BLaER1 (cell line): ENCODE data around the gene SIGMAR1.
A peak's percentile ranks its signal among the peaks of the same experiment; 100 is the strongest.

ENCODE experiments used
- H3K27ac ChIP-seq: shearing (Covaris generic); formaldehyde crosslinking; 2 replicates; pipeline ENCODE4 v1.8.1; 2022
- H3K27me3 ChIP-seq: shearing (Covaris generic); formaldehyde crosslinking; 2 replicates; pipeline ENCODE4 v1.8.1; 2022
- H3K36me3 ChIP-seq: shearing (Covaris generic); formaldehyde crosslinking; 2 replicates; pipeline ENCODE4 v1.8.1; 2022
- H3K4me1 ChIP-seq: shearing (Covaris generic); formaldehyde crosslinking; 2 replicates; pipeline ENCODE4 v1.8.1; 2022
- H3K4me2 ChIP-seq: shearing (Covaris generic); formaldehyde crosslinking; 2 replicates; pipeline ENCODE4 v1.8.1; 2022
- H3K4me3 ChIP-seq: shearing (Covaris generic); formaldehyde crosslinking; 2 replicates; pipeline ENCODE4 v1.8.1; 2022
- H3K9ac ChIP-seq: shearing (Covaris generic); formaldehyde crosslinking; 2 replicates; pipeline ENCODE4 v1.8.1; 2022
- H3K9me3 ChIP-seq: shearing (Covaris generic); formaldehyde crosslinking; 2 replicates; pipeline ENCODE4 v1.8.1; 2022
- H4K20me1 ChIP-seq: shearing (Covaris generic); formaldehyde crosslinking; 2 replicates; pipeline ENCODE4 v1.8.1; 2022
- Cebpa-rat ChIP-seq: shearing (Covaris generic); IDR thresholded peaks from 2 replicates; pipeline ENCODE4 v1.8.1; 2022

SIGMAR1 gene

GRCh38 chr9:34634551-34635248 is 2.9 kb downstream of the SIGMAR1 start:
- peak overlapping the region; percentile 22; the same call in 1 of the 2 replicates for H3K27ac ChIP-seq
- peaks cover 11% of the 10 kb centered on the region for H3K36me3 ChIP-seq
- H3K4me3 ChIP-seq: peak overlapping the region; percentile 24; the same call in 1 of the 2 replicates
- no peaks in the 10 kb centered on the region for H3K9me3 ChIP-seq
- peak overlapping the region; percentile 56; the same call in 1 of the 2 replicates for H3K9ac ChIP-seq
- peak overlapping the region; percentile 91 for H3K4me2 ChIP-seq
- peaks cover 65% of the 10 kb centered on the region for H4K20me1 ChIP-seq
- H3K27me3 ChIP-seq: peaks cover 24% of the 10 kb centered on the region
- peaks cover 47% of the 10 kb centered on the region for H3K4me1 ChIP-seq
- TF ChIP-seq Cebpa-rat: no peak

- Histone ChIP-seq H3K36me3 (peaks cover 11% of the 10 kb centered on the region), H3K9me3 (no peaks in the 10 kb centered on the region), H3K27me3 (peaks cover 31% of the 10 kb centered on the region), H3K27ac (no peak overlapping the region), H4K20me1 (peaks cover 72% of the 10 kb centered on the region), H3K4me3 (no peak overlapping the region), H3K9ac (peak overlapping the region; percentile 56; the same call in 1 of the 2 replicates), H3K4me1 (peaks cover 47% of the 10 kb centered on the region), H3K4me2 (peak overlapping the region; percentile 91)
- TF ChIP-seq Cebpa-rat: no peak
Observed at GRCh38 chr9:34633851-34634550, 3.6 kb downstream of the SIGMAR1 start.

GRCh38 chr9:34633166-34633565 is 4.4 kb downstream of the SIGMAR1 start:
- H3K4me2 ChIP-seq: no peak overlapping the region
- peaks cover 47% of the 10 kb centered on the region for H3K4me1 ChIP-seq
- no peak for TF ChIP-seq Cebpa-rat
- H3K27ac ChIP-seq: no peak overlapping the region
- no peak overlapping the region for H3K9ac ChIP-seq
- H3K9me3 ChIP-seq: no peaks in the 10 kb centered on the region
- no peak overlapping the region for H3K4me3 ChIP-seq
- peaks cover 11% of the 10 kb centered on the region for H3K36me3 ChIP-seq
- H3K27me3 ChIP-seq: peaks cover 40% of the 10 kb centered on the region
- peaks cover 80% of the 10 kb centered on the region for H4K20me1 ChIP-seq

GRCh38 chr9:34630402-34631154 is 7.0 kb downstream of the SIGMAR1 start:
- peaks cover 88% of the 10 kb centered on the region for H4K20me1 ChIP-seq
- TF ChIP-seq Cebpa-rat: no peak
- H3K36me3 ChIP-seq: peaks cover 7% of the 10 kb centered on the region
- no peak overlapping the region for H3K9ac ChIP-seq
- H3K4me1 ChIP-seq: peaks cover 31% of the 10 kb centered on the region
- no peak overlapping the region for H3K4me3 ChIP-seq
- no peaks in the 10 kb centered on the region for H3K9me3 ChIP-seq
- peaks cover 66% of the 10 kb centered on the region for H3K27me3 ChIP-seq
- H3K27ac ChIP-seq: no peak overlapping the region
- H3K4me2 ChIP-seq: no peak overlapping the region

- Histone ChIP-seq H3K27me3 (peaks cover 77% of the 10 kb centered on the region), H3K9me3 (no peaks in the 10 kb centered on the region), H3K27ac (no peak overlapping the region), H3K36me3 (no peaks in the 10 kb centered on the region), H3K4me2 (no peak overlapping the region), H3K9ac (no peak overlapping the region), H3K4me3 (no peak overlapping the region), H3K4me1 (peaks cover 20% of the 10 kb centered on the region), H4K20me1 (peaks cover 76% of the 10 kb centered on the region)
- TF ChIP-seq Cebpa-rat: no peak
Observed at GRCh38 chr9:34629491-34629808, 8.1 kb downstream of the SIGMAR1 start.

- peaks cover 83% of the 10 kb centered on the region for H3K27me3 ChIP-seq
- H3K4me2 ChIP-seq: peak within 1 kb of the TSS; percentile 66
- peak within 1 kb of the TSS; percentile 52 for H3K4me3 ChIP-seq
- TF ChIP-seq Cebpa-rat: no peak
- peaks cover 3% of the 10 kb centered on the region; the same call in 1 of the 2 replicates for H3K9me3 ChIP-seq
- H4K20me1 ChIP-seq: peaks cover 70% of the 10 kb centered on the region
- H3K4me1 ChIP-seq: peaks cover 14% of the 10 kb centered on the region
- no peak within 1 kb of the TSS for H3K27ac ChIP-seq
- no peaks in the 10 kb centered on the region for H3K36me3 ChIP-seq
- no peak within 1 kb of the TSS for H3K9ac ChIP-seq
Observed at GRCh38 chr9:34628656-34629490, 8.7 kb downstream of the SIGMAR1 start, which contains the start of gene ARID3C. TSS of gene ARID3C (minus strand) at chr9:34629066. CDS start at chr9:34628014, 1,052 bp downstream.

GRCh38 chr9:34627716-34628655 is 9.6 kb downstream of the SIGMAR1 start:
- no peak for TF ChIP-seq Cebpa-rat
- Histone ChIP-seq H3K9me3 (peaks cover 10% of the 10 kb centered on the region), H3K9ac (no peak overlapping the region), H3K4me3 (peak overlapping the region; percentile 52), H3K36me3 (no peaks in the 10 kb centered on the region), H3K4me1 (peaks cover 11% of the 10 kb centered on the region), H4K20me1 (peaks cover 62% of the 10 kb centered on the region), H3K27me3 (peaks cover 92% of the 10 kb centered on the region), H3K4me2 (peak overlapping the region; percentile 66; the same call in 1 of the 2 replicates), H3K27ac (no peak overlapping the region)

GRCh38 chr9:34625186-34625486 is 12.5 kb downstream of the SIGMAR1 start:
- Histone ChIP-seq H3K9ac (no peak overlapping the region), H3K36me3 (no peaks in the 10 kb centered on the region), H3K4me1 (peaks cover 14% of the 10 kb centered on the region), H3K9me3 (peaks cover 34% of the 10 kb centered on the region), H3K4me3 (no peak overlapping the region), H3K27me3 (peaks cover 100% of the 10 kb centered on the region), H4K20me1 (peaks cover 35% of the 10 kb centered on the region), H3K27ac (no peak overlapping the region), H3K4me2 (no peak overlapping the region)
- TF ChIP-seq Cebpa-rat: no peak
